H9 (cell line): ENCODE results near the gene SOD1. TPM values are rescaled to one million over a fixed set of nuclear protein-coding genes. Genes with fewer than 3 reads are reported as not detected.

Experiments
- DNase-seq: peaks from one replicate; pipeline ENCODE4 v3.0.0-alpha.2; 2017
- H2AFZ ChIP-seq: one replicate; pipeline ENCODE4 v1.6.1; 2013; ENCODE audit warnings: mild to moderate bottlenecking, low read length, control low read depth, moderate library complexity
- H2AK5ac ChIP-seq: 2 replicates; pipeline ENCODE4 v1.6.1; 2013; ENCODE audit warnings: low read length, control low read depth, mixed read lengths; ENCODE audit not compliant: insufficient read length
- H2BK120ac ChIP-seq: one replicate; pipeline ENCODE4 v1.6.1; 2013; ENCODE audit warnings: low read depth, mild to moderate bottlenecking, low read length, control low read depth, inconsistent platforms; ENCODE audit not compliant: poor library complexity, severe bottlenecking
- H2BK12ac ChIP-seq: 2 replicates; pipeline ENCODE4 v1.6.1; 2013; ENCODE audit warnings: low read length, control low read depth, mixed read lengths, low read depth; ENCODE audit not compliant: insufficient read length
- H2BK15ac ChIP-seq: 2 replicates; pipeline ENCODE4 v1.6.1; 2013; ENCODE audit warnings: low read depth, low read length, control low read depth
- H2BK20ac ChIP-seq: one replicate; pipeline ENCODE4 v1.6.1; 2013; ENCODE audit warnings: low read depth, mild to moderate bottlenecking, low read length, control low read depth, inconsistent platforms; ENCODE audit not compliant: poor library complexity, severe bottlenecking
- H2BK5ac ChIP-seq: 2 replicates; pipeline ENCODE4 v1.6.1; 2013; ENCODE audit warnings: low read length, control low read depth, mixed read lengths; ENCODE audit not compliant: insufficient read length
- H3K14ac ChIP-seq: 2 replicates; pipeline ENCODE4 v1.6.1; 2013; ENCODE audit warnings: low read length, control low read depth; ENCODE audit not compliant: insufficient read depth
- H3K18ac ChIP-seq: 2 replicates; pipeline ENCODE4 v1.6.1; 2013; ENCODE audit warnings: low read depth, mild to moderate bottlenecking, mixed read lengths, low read length, control low read depth; ENCODE audit not compliant: insufficient read length
- H3K23ac ChIP-seq: 2 replicates; pipeline ENCODE4 v1.6.1; 2013; ENCODE audit warnings: low read length, control low read depth, mixed read lengths, low read depth; ENCODE audit not compliant: insufficient read length
- H3K23me2 ChIP-seq: 2 replicates; pipeline ENCODE4 v1.6.1; 2013; ENCODE audit warnings: low read depth, mild to moderate bottlenecking, mixed read lengths, low read length, control low read depth; ENCODE audit not compliant: insufficient read length, poor library complexity, severe bottlenecking
- H3K27ac ChIP-seq: 2 replicates; pipeline ENCODE4 v1.5.1; 2013; ENCODE audit warnings: low read length, control low read depth, mixed read lengths, low read depth; ENCODE audit not compliant: insufficient read length
- H3K27me3 ChIP-seq: 2 replicates; pipeline ENCODE4 v1.6.1; 2013; ENCODE audit warnings: low read length, control low read depth, inconsistent platforms; ENCODE audit not compliant: insufficient read depth
- H3K4ac ChIP-seq: 2 replicates; pipeline ENCODE4 v1.6.1; 2013; ENCODE audit warnings: low read depth, mild to moderate bottlenecking, control low read depth, inconsistent platforms, low read length, moderate library complexity
- H3K4me1 ChIP-seq: 2 replicates; pipeline ENCODE4 v1.6.1; 2013; ENCODE audit warnings: low read length, control low read depth, inconsistent platforms; ENCODE audit not compliant: insufficient read depth
- H3K4me2 ChIP-seq: 2 replicates; pipeline ENCODE4 v1.6.1; 2013; ENCODE audit warnings: low read length, control low read depth, mixed read lengths; ENCODE audit not compliant: insufficient read length, insufficient read depth
- H3K56ac ChIP-seq: 2 replicates; pipeline ENCODE4 v1.6.1; 2013; ENCODE audit warnings: low read depth, mild to moderate bottlenecking, mixed read lengths, low read length, control low read depth; ENCODE audit not compliant: insufficient read length
- H3K79me1 ChIP-seq: 2 replicates; pipeline ENCODE4 v1.6.1; 2013; ENCODE audit warnings: low read depth, mild to moderate bottlenecking, moderate library complexity, low read length, control low read depth, inconsistent platforms; ENCODE audit not compliant: insufficient read depth, poor library complexity, severe bottlenecking
- H3K79me2 ChIP-seq: 2 replicates; pipeline ENCODE4 v1.6.1; 2013; ENCODE audit warnings: low read length, control low read depth, inconsistent platforms; ENCODE audit not compliant: insufficient read depth
- H3K9ac ChIP-seq: 2 replicates; pipeline ENCODE4 v1.6.1; 2013; ENCODE audit warnings: low read length, control low read depth, mixed read lengths; ENCODE audit not compliant: insufficient read length; ENCODE audit errors: extremely low read depth
- H3K9me3 ChIP-seq: one replicate; pipeline ENCODE4 v1.6.1; 2013; ENCODE audit warnings: low read depth, low read length, inconsistent platforms; ENCODE audit not compliant: control insufficient read depth
- H3T11ph ChIP-seq: one replicate; pipeline ENCODE4 v1.6.1; 2013; ENCODE audit warnings: mild to moderate bottlenecking, low read length, control low read depth, inconsistent platforms
- H4K20me1 ChIP-seq: one replicate; pipeline ENCODE4 v1.6.1; 2013; ENCODE audit not compliant: control insufficient read depth, insufficient read length, insufficient read depth
- H4K5ac ChIP-seq: 2 replicates; pipeline ENCODE4 v1.6.1; 2013; ENCODE audit warnings: low read depth, mild to moderate bottlenecking, mixed read lengths, low read length, control low read depth; ENCODE audit not compliant: insufficient read length
- H4K8ac ChIP-seq: replicated peaks from 2 replicates; pipeline ENCODE4 v1.6.1; 2013; ENCODE audit warnings: low read length, control low read depth, mixed read lengths, low read depth; ENCODE audit not compliant: insufficient read length
- H4K91ac ChIP-seq: 2 replicates; pipeline ENCODE4 v1.6.1; 2013; ENCODE audit warnings: low read depth, mild to moderate bottlenecking, moderate library complexity, mixed read lengths, low read length, control low read depth; ENCODE audit not compliant: insufficient read length
- H3K27ac Mint-ChIP-seq, 3 experiments: 2 replicates in 2 of 3; 3 replicates in 1 of 3; pipeline ENCODE4 v1.8.0; 2020 to 2021; ENCODE audit warnings: mixed read lengths in 3 of 3, mild to moderate bottlenecking in 1 of 3, moderate library complexity in 1 of 3
- H3K27me3 Mint-ChIP-seq: 2 replicates; pipeline ENCODE4 v1.8.0; 2021; ENCODE audit warnings: low read depth, mild to moderate bottlenecking, moderate library complexity, mixed read lengths
- H3K36me3 Mint-ChIP-seq, 3 experiments: 2 replicates in 2 of 3; 3 replicates in 1 of 3; pipeline ENCODE4 v1.8.0; 2020 to 2021; ENCODE audit warnings: low read depth in 3 of 3, mixed read lengths in 3 of 3; ENCODE audit not compliant: insufficient read depth in 1 of 3
- H3K4me1 Mint-ChIP-seq, 2 experiments: 2 replicates each; pipeline ENCODE4 v1.8.0; 2020; ENCODE audit warnings: mixed read lengths in 2 of 2
- H3K4me3 Mint-ChIP-seq, 2 experiments: 2 replicates in 1 of 2; 3 replicates in 1 of 2; pipeline ENCODE4 v1.8.0; 2020 to 2021; ENCODE audit warnings: mild to moderate bottlenecking in 2 of 2, mixed read lengths in 2 of 2, moderate library complexity in 1 of 2
- H3K9me3 Mint-ChIP-seq, 2 experiments: 2 replicates in 1 of 2; 3 replicates in 1 of 2; pipeline ENCODE4 v1.8.0; 2020; ENCODE audit warnings: mild to moderate bottlenecking in 2 of 2, mixed read lengths in 2 of 2, moderate library complexity in 1 of 2
- WGBS: extraction: QIAGEN DNeasy Blood & Tissue Kit; methylation state at CpG from one replicate; pipeline ENCODE4 v1.1.7; 2013; ENCODE audit warnings: missing lambda C conversion rate, low lambda C conversion rate, mixed read lengths; ENCODE audit not compliant: insufficient read length; ENCODE audit errors: extremely low coverage; 5-methylcytosine and 5-hydroxymethylcytosine counted together
- total RNA-seq: library from RNA; stranded (reverse); gene quantifications from 2 replicates; pipeline ENCODE4 v1.2.1, GENCODE V29; 2021
- TF ChIP-seq, protein P1 (sequence below): fragments of 200-600 bp; sonication (generic); conservative IDR thresholded peaks from 3 replicates; pipeline ENCODE4 v1.8.0; 2021; ENCODE audit warnings: antibody characterized with exemption, mild to moderate bottlenecking

The SOD1 gene
- total RNA-seq, 1 experiment from 2014 or later = 201 TPM

DNA sequence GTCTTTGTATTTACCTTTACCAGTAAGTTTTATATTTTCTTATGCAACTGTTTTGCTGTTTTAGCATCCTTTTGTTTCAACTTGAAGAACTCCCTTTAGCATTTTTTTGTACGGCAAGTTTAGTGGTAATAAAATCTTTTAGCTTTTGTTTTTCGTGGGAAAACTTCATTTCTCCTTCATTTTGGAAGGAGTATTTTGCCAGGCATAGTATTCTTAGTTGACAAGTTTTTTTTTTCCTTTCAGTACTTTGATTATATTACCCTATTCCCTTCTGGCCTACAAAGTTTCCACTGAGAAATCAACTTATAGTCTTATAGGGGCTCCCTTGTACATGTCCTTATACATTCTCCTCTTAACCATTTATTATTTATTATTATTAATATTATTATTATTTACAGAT is 22.6 kb upstream of the SOD1 start:
- Histone ChIP-seq H3K4me2 (no peak overlapping the region), H2BK120ac (no peak overlapping the region), H2BK20ac (no peak overlapping the region), H2BK15ac (no peak overlapping the region), H3K79me2 (no peaks in the 10 kb centered on the region), H3K23me2 (no peaks in the 10 kb centered on the region), H3K14ac (no peak overlapping the region), H3K27ac (no peak overlapping the region), H2BK5ac (no peak overlapping the region), H2AK5ac (no peak overlapping the region), H3K4me1 (no peaks in the 10 kb centered on the region), H4K5ac (no peak overlapping the region), H3K27me3 (no peaks in the 10 kb centered on the region), H3T11ph (no peak overlapping the region), H3K9me3 (no peaks in the 10 kb centered on the region), H2BK12ac (no peak overlapping the region), H4K20me1 (no peaks in the 10 kb centered on the region), H4K8ac (no peak overlapping the region), H2AFZ (no peak overlapping the region), H4K91ac (no peak overlapping the region), H3K18ac (no peak overlapping the region), H3K56ac (no peak overlapping the region), H3K9ac (no peak overlapping the region), H3K4ac (no peak overlapping the region), H3K79me1 (no peaks in the 10 kb centered on the region), H3K23ac (no peak overlapping the region)
- H3K4me3 Mint-ChIP-seq = no peak overlapping the region
- H3K27ac Mint-ChIP-seq = no peak overlapping the region
- H3K36me3 Mint-ChIP-seq = peaks cover 0 to 12% (median 2%) of the 10 kb centered on the region in 3 experiments; a peak in 1 of 7 replicates
- TF ChIP-seq, protein P1, sequence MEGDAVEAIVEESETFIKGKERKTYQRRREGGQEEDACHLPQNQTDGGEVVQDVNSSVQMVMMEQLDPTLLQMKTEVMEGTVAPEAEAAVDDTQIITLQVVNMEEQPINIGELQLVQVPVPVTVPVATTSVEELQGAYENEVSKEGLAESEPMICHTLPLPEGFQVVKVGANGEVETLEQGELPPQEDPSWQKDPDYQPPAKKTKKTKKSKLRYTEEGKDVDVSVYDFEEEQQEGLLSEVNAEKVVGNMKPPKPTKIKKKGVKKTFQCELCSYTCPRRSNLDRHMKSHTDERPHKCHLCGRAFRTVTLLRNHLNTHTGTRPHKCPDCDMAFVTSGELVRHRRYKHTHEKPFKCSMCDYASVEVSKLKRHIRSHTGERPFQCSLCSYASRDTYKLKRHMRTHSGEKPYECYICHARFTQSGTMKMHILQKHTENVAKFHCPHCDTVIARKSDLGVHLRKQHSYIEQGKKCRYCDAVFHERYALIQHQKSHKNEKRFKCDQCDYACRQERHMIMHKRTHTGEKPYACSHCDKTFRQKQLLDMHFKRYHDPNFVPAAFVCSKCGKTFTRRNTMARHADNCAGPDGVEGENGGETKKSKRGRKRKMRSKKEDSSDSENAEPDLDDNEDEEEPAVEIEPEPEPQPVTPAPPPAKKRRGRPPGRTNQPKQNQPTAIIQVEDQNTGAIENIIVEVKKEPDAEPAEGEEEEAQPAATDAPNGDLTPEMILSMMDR = no peak
- H3K4me1 Mint-ChIP-seq = no peaks in the 10 kb centered on the region
- peaks cover 12 to 21% of the 10 kb centered on the region in 2 experiments for H3K9me3 Mint-ChIP-seq
- H3K27me3 Mint-ChIP-seq = no peaks in the 10 kb centered on the region
- WGBS = no CpG with 5 or more reads among the region's 2 CpGs
- DNase-seq = no peak
